HG03520 (cell line): ENCODE measurements around the gene KCNK1.
"Not testable (repeated sequence)": the region's sequence is repeated elsewhere in the genome, so short reads cannot be mapped to it uniquely, and the experiment has no call there.

Source experiments
- ATAC-seq: cut with Tn5 transposase; IDR thresholded peaks from one replicate; pipeline ENCODE4 v1.9.1; 2021; ENCODE audit warnings: mild to moderate bottlenecking, moderate library complexity; ENCODE audit not compliant: unreplicated experiment

The KCNK1 gene

DNA sequence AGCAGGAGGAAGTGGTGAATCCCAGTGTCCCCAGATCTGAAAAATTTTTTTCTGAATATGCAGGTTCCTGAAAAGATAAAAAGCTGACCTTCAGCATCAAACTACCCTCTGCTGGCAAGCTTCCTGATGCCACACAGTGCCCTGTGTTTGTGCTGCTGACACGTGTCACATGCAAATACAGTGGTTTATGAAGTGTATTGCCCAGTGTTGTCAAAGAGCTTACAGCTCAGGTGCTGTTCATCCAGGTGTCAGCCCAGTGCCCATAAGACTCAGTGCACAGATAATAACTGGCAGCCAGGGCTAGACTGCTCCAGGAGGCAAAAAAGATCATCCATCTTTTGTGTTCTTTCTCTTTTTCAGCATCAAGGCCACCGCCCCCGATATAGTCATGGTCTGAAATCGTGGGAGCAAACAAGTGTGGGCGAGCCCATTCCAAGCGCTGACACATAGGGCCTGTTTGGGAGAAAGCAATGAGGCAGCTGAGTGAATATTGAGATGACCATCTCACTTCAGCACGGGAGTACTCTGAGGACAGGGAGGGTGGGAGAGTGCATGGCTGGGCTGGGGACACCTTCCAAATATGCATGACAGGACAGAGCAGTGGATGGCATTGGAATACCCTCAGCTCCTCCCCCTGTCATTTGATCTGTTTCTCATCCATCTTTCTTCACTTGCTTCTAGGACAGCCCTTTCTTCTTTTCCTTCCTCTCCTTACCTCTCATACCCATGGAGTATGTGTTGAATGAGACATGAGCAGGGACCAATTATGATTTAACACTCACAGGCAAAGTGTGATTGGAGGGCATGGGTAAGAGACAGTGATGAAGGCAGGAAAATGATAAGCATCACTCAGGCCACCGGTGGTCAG lies 6.4 kb upstream of the KCNK1 start:
- ATAC-seq, result peak; percentile 51

DNA sequence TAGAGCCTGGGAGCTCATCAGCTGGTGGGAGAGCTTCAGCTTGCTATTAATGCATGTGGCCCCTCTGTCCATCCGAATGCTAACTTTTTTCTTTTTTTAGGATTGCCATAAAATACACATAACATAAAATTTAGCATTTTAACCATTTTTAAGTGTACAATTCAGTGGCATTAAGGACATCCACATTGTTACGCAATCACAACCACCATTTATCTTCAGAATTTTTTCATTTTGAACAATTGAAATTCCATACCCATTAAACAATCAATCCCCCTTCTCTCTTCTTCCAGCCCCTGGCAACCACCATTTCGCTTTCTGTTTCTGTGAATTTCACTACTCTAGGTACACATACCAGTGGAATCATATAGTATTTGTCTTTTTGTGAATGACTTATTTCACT lies 4.9 kb upstream of the KCNK1 start:
- no peak for ATAC-seq

DNA sequence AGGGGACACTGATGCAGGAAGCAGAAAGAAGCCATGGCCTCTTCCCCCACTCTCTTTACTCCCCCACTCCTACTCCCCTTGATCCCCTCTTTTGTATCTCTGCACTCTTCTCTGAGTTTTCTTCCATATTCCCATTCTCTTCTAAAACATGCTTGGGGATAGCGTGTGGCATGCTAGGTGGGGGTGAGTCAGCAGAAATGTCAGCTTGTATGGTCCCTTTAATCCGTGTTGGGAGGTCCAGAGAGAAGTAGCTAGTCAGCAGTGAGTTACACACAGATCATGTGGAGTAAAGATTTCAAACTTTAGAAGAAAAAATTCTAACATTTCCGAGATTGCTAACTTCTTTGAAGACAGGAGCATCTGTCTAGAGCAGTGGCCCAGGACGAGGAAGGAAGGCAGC lies 4.0 kb upstream of the KCNK1 start:
- ATAC-seq, result no peak

DNA sequence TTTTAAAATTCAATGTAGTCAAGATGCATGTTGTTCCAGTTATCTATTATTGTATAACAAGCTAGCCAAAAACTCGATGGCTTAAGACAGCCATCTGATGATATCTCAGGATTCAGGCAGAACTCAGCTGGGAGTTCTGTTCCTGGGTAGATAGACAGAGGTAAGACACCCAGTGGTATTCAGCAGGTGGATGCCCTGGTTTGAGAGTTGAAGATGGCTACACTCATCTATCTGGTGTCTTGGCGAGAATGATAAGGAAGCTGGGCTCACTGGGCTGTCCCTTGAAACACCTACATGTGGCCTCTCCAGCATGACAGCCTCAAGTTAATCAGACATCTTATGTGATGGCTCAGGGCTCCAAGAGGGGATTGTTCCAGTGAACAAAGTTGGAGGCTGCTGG lies 3.3 kb upstream of the KCNK1 start:
- no peak for ATAC-seq

DNA sequence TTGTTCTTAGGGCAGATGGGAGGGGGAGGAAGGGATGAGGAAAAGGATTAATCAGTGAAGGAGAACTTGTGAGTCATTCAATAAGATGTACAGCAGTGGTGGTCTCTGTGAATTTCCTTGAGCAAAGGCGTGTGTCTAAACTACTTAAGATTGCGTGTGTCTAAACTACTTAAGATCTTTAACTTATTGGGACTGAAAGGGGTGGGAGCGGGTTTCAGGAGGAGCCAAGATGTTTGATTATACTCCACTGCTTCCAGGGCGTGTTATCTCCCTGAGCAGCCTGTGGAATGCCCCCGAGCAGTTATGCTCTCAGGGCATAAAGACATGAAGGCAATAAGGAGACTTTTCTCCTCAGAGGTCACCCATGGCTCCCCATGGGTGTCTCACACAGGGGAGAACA lies 2.5 kb upstream of the KCNK1 start:
- ATAC-seq, result not testable (repeated sequence)

DNA sequence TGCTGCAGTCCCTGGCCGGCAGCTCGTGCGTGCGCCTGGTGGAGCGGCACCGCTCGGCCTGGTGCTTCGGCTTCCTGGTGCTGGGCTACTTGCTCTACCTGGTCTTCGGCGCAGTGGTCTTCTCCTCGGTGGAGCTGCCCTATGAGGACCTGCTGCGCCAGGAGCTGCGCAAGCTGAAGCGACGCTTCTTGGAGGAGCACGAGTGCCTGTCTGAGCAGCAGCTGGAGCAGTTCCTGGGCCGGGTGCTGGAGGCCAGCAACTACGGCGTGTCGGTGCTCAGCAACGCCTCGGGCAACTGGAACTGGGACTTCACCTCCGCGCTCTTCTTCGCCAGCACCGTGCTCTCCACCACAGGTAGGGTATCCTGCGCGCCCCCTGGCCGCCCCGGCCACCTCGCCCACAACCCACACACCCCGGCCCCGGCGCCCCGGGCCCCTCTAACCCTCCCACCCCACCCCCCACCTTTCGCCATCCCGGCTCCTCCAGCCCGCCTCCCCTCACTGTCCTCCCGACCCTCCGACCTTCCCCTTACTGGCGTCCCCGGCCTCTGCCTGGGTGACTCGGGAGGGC lies 352 bp downstream of the KCNK1 start:
- ATAC-seq, result peak; percentile 39

DNA sequence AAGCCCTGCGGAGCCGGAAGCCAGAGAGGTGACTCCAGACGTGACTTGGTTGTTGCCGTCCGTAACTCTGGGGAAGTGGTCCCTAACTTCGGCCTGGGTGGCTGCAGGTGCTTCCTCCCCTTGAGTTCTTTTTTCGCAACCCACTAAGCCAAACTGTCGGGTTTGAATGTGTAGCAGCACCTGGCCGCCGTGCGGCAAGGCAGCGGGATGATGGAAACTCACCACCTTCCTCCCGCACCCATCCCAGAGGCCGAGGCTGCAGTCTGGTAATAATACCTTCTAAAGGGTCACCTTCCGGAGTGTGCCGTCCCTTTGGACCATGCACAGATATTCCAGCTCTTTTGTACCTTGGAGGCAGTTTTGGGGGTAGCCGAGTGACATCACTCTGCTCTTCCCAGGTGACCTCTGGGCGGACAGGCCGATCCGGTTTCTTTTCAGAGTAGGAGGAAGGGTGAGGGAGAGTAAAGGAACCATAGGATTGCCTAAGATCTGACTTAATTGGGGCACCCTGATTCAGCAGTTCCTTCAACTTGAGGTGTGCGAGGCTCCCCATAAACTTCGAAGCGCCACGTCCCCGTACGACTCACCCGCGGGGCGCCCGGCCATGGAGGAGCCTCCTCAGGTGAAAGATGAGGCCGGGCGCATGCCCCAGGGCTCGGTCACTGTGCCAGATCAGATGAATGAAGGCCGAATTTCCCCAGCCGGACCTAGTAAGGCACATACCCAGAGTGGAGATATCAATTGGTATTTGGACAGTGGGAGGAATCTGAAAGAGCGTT lies 1.0 kb downstream of the KCNK1 start:
- ATAC-seq, result peak; percentile 39

DNA sequence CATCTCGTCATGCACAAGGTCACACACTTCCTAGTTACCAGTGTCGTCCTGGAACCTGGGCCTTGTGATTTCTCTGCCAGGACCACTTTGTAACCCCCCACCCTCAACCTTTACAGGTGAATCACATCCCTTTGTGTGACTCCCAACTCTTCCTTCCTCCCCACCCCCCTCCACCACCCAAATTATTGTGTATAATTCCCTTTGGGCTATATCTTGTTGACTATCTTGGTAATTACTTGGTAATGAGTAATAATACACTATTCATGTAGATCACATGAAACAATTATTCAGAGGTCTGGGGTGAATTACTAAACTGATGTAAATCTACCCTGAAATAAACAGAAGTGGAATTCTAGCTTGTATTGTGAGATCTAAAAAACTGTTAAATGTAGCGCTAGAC lies 1.7 kb downstream of the KCNK1 start:
- ATAC-seq, result no peak

DNA sequence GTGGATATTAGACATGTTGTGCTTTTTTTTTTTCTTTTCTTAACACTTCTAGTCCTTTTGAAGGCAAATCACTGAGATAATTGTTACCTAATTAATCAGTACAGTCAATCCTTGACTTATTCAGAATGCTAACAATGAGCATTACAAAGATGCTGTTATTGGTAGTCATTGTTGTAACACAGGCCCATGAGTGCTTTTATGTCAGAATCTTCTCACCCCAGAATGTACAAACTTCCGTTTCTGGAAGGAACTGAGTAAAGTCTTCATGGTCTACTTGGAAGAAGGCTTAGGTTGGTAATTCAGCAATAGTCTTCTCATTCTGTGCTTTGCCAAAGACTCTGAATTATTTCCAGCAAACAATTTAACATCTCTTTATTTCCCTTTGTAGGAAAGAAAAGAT lies 3.1 kb downstream of the KCNK1 start:
- no peak for ATAC-seq

DNA sequence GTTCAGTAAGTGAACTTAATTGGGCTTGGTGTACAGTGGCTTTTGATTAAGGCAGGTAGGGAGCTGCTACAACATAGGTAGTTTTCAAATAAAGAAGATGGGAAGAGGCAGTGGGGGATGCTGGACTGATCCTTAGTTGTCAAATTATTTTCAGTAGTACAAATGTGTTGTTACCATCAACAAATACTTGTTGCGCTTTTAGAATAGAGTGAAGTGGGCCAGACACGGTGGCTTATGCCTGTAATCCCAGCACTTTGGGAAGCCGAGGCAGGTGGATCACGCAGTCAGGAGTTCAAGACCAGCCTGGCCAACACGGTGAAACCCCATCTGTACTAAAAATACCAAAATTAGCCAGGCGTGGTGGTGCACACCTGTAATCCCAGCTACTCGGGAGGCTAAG lies 5.5 kb downstream of the KCNK1 start:
- not testable (repeated sequence) for ATAC-seq

DNA sequence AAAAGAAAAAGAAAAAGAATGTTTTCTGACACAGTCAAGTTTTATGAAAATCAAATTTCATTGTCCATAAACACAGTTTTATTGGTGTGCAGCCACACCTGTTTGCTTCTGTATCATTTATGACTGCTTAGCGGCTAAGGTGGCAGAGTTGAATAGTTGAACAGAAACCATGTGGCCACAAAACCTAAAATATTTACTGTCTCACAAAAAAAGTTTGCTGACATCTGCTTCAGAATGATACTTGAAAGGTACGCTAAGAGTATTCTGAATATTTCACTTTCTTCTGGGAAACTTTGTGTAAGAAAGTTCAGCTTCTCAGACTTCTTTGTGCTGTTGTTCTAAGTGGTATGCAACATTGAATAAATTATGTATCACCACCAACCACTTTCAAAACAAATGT lies 6.2 kb downstream of the KCNK1 start:
- peak; percentile 47 for ATAC-seq

DNA sequence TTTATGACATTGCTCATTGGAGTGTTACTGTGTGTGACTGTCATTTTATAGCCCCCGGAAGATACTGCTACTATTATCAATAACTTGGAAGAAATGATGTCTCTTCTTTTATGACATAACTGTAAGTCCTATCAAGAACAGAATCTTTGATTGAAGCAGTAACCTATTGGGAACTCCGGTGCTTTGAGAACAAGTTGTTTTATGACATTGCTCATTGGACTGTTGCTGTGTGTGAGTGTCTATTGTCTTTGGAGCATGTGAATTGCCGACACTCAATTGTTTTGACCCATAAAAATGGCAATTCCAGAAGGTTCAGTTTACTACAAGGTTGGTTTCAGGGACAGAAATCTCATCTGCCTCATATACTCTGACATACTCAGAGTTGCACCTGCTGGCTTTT lies 8.0 kb downstream of the KCNK1 start:
- ATAC-seq, result no peak

DNA sequence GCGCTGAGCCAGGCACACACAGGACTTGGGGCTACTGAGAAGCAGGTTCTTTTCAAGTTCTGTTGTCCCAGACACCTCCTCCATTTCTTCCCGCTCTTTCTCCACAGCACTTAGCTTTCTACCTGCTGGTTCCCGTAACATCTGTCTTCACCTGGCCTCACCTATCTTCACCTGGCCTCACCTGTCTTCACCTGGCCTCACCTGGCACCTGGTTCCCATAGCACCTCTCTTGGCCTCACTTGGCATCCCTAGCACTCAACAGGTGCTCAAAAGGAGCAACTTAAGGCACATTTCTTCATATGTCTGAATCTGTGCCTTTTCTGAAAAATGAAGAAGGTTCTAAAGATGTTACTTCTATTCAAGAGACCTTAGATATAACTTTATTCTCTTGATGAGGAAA lies 10.4 kb downstream of the KCNK1 start:
- no peak for ATAC-seq

DNA sequence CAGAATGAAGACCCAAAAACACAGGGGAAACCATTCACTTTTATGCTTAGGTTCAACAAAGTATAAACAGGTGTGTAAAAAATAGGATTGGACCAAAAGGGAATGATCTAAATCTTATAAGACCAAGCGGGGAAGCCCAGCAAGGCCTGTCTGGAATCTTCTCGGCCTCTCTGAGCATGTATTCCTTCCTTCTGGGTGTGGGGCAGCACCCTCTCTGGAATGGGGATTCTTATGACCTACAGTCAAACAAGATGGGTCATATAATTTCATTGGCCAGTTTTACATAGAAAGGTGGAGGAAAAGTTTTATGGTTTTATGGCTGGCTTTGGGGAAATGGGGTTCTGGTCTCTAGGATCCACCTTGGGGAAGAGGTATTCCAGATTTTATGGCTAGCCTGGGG lies 11.2 kb downstream of the KCNK1 start:
- no peak for ATAC-seq

DNA sequence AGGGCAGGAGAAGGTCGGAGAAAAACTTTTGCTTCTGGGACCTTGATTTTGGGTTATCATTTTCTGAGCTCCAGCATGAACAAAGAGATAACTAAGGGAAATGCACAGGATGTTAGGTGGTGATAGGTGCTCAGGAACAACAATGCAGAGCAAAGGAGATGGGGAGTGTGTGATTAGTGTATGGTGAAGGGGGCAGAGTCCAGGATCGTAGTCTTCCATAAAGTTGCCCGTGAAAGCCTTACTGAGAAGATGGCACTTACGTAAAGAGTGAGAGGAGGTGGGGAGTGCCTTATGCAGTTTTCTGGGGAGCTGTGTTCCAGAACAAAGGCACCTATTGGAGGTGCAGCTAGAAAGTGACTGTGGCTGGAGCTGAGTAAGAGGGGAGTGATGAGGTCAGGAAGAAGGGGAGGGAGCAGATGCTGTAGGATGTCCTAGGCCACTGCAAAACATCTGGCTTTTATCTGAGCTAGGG lies 11.6 kb downstream of the KCNK1 start:
- ATAC-seq, result no peak

DNA sequence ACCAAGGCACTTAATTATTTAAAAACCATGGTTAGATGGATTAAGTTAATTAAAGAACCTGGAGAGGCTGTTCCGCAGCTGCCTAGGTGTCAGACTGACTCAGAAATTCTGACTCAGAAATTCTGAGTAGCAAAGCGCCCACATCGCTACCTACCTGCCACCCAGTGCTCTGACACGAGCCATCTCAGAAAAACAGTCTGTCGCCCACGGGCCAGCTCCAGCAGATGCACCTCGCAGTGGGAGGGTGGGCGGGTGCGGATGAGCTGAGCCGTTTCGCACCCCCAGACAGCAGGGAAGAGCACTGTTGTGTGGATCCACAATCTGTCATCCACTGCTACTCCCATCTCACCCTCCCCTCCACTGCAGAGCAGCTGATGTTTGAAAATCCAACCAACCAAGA lies 13.5 kb downstream of the KCNK1 start:
- no peak for ATAC-seq

DNA sequence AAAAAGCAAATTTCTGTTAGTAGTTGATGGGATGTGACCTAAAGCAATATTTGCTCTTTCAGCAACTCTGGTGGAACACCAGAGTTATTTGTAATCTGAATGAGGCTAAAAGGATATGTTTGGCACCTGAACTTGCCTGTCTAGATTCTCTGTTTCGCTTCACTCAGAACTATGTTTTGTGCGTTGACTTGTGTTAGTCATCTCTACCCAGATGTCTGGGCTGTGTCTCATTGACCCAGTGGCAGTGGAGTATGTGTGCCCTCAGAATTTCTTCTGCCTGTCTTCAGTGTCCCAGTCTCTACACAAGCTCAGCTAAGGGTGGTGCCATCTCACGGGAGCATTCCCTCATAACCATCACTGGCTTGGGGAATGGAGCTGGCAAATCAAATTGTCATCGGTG lies 13.9 kb downstream of the KCNK1 start:
- peak; percentile 61 for ATAC-seq

DNA sequence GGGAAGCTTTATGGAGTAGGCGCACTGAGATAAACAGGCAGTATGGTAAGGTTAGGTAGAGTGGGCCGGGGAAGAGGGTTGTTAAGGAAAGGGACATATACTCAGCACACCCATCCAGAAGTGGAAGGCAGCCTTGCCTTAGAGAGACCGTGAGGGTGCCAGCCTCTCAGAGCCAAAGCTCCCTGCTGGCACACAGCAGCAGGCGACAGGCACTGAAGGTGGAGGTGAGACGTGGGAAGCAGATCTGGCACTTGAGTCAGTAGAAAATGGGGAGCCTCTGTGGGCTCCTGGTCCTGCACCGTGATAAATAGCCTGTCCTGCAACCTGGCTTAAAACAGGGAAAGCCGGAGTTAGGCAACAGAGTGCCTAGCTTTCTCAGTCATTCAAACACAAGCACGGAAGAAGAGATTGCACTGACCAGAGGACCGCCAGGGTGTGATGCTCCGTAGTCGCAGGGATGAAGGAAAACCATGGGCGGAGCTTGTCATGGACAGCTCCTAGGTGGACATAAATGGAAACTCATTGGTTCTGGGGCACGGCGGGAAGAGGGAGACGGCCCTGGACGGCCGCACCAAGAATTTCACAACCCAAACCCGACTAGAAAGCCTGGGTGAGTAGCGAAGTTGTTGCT lies 15.5 kb downstream of the KCNK1 start:
- no peak for ATAC-seq

DNA sequence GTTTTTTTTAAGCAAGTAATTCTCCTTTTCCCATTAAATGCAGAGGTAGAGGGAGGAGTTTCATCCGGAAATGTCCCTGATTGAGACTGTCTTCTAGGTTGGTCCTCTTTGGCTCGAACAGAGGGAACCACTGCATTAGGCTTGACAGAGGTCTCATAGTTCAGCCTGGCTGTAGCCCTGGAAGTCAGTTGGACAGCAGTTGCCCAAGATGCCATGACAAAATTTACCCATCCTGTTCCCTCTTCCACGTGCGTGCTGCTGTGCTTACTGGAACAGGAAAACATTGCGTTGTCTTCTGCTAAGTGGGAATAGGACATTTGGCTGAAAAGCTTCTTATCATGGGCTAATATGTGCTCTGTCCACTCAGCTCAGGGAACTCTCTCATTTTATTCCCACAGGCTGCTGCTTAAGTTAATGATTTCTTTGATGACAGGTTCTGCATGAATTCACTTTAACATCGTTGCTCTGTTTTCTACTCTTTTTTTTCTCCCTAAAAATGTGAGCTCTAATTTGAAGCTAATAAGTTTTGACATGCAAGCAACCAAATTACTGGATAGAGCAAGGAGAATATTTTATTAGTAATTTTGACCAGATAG lies 18.0 kb downstream of the KCNK1 start:
- no peak for ATAC-seq

DNA sequence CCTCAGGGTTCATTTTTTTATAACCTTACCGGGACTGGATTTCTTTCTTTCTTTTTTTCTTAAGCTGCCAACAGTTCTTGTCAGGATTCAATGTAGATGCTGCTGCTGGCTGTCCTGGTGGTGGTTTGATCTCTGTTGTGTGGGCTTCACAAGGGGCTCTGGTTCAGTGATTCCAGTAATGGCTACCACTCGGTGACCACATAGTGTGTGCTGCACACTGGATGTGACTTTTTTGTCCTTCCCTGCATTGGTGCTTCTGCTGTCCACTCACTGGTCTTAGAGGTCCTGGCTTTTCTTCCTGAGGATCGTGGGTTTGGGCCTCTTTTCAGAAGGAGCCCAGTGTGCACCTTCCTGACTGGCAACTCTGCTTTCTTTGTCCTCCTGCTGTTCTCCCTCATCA lies 18.5 kb downstream of the KCNK1 start:
- no peak for ATAC-seq
